ENCODE data around the gene PARD3. TPM values are rescaled to one million over a fixed set of nuclear protein-coding genes. Genes with fewer than 3 reads are reported as not detected.

PARD3 gene
- total RNA-seq, 4 donors from 2014 or later = 27.3 to 65.3 (median 55.6) TPM

DNA sequence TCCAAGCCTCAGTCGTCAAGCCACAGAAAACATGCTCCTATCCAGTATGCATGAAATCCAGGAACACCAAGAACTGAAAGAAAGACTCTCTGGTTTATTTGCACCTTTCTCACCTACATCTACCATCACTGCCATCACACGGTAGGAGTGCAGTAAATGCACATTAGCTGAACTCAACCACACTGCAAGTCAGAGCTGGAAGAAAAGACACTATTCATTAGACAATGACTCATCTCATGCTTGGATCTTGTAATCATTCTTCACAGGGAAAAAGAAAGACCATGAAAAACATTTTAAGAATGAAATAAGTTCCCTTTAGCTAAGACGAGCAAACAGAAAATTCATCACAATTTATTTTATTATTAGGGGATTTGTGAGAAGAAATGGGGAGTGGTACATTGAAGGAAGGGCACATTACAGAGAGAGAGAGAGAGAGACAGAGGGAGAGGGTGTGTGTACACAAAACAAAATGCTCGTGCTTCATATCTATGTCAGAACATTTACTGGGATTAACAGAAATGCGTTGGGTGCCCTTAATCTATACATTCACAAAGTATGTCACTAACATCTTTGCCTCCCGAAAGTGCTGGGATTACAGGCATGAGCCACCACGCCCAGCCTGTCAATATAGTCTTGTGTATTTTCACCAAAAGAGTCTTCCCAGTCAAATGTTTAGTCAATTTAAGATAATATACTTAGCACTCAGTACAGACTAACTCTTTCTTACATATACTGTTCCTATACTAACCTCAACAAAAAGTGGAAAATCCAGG lies 324.9 kb downstream of the PARD3 start:
- WGBS, 2 donors (ENCODE audit: low coverage in 1 of 2) = 66 to 71% methylated on average over 7 of the region's 7 CpGs
- Histone ChIP-seq H3K27ac (no peak overlapping the region), H3K27me3 (no peaks in the 10 kb centered on the region), H3K4me1 (peaks cover 0 to 4% (median 0%) of the 10 kb centered on the region in 4 donors), H3K9me3 (no peaks in the 10 kb centered on the region), H3K4me3 (no peak overlapping the region), H3K36me3 (no peaks in the 10 kb centered on the region)
- no peak for TF ChIP-seq POLR2AphosphoS5 (IDR thresholded peaks at IDR 0.05)
- TF ChIP-seq CTCF (IDR thresholded peaks at IDR 0.05) = no peak
- TF ChIP-seq EP300 (IDR thresholded peaks at IDR 0.05; ENCODE audit: low read depth) = no peak
- no peak for TF ChIP-seq POLR2A (IDR thresholded peaks at IDR 0.05)
- no peak for DNase-seq
- intact Hi-C loops (cut with DNase I; ENCODE audit: low total_unique reads) = no loop called here
- in situ Hi-C loops (cut with MboI; ENCODE audit: low pct_ligation_motif_present in 1 of 4, low pct_unique_long_range_greater_than_20kb in 1 of 4, low sequenced_read_pairs in 3 of 4) = no loop called here

DNA sequence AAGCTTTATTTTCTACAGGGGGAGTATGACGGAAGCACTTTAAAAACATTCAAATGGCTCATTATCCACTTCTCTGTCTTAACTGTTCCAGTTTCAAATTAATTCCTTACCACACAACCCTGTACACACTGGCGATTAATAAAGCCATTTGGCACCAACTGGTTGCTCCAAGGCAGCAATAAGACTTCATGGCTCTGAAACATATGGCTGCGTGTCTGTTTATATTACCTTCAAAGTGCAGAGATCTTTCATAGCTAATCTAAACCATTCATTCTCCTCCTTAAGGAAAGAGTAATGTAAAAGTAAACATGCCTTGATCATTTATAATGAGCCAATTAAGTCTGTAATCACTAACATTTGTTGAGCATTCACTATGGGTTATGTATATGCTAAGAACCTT lies 325.7 kb downstream of the PARD3 start:
- WGBS, 2 donors (ENCODE audit: low coverage in 1 of 2) = 89 to 100% methylated on average over 1 to 3 of the region's 3 CpGs
- Histone ChIP-seq H3K4me3 (no peak overlapping the region), H3K27ac (no peak overlapping the region), H3K36me3 (no peaks in the 10 kb centered on the region), H3K9me3 (no peaks in the 10 kb centered on the region), H3K27me3 (no peaks in the 10 kb centered on the region), H3K4me1 (peaks cover 0 to 4% (median 0%) of the 10 kb centered on the region in 4 donors)
- intact Hi-C loops (cut with DNase I; ENCODE audit: low total_unique reads) (no loop called here), in situ Hi-C loops (cut with MboI; ENCODE audit: low pct_ligation_motif_present in 1 of 4, low pct_unique_long_range_greater_than_20kb in 1 of 4, low sequenced_read_pairs in 3 of 4) (no loop called here)
- DNase-seq = no peak
- TF ChIP-seq EP300 (IDR thresholded peaks at IDR 0.05; ENCODE audit: low read depth) (no peak), POLR2A (IDR thresholded peaks at IDR 0.05) (no peak), POLR2AphosphoS5 (IDR thresholded peaks at IDR 0.05) (no peak), CTCF (IDR thresholded peaks at IDR 0.05) (no peak)

DNA sequence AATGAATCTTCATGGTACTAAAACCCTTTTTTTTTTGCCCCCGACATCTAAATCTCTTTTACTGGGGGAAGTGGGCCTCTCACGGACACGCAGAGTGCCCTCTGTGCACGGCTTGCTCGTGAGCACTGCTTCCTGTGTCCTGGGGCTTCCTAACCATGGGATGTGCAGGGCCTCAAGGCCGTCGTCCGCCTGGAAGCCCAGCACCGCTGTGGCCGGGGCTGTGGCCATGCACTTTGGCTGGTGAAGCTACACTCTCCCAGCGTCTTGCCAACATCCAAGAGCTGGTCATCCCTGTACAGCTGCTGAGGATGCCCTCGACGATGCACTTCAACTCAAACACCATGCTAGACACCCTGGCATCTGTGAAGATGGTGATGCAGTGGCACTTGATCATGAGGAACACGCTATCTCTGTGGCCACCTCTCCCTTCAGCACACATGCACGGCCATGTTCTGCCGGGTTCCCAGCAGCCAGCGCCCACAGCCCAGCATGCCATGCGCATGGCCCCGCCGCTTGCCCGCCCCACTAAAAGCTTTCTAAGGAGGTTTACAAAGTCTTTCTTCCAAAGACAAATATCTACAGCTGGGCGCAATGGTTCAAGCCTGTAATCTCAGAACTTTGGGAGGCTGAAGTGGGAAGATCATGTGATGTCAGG lies 326.5 kb downstream of the PARD3 start:
- intact Hi-C loops (cut with DNase I; ENCODE audit: low total_unique reads) (no loop called here), in situ Hi-C loops (cut with MboI; ENCODE audit: low pct_ligation_motif_present in 1 of 4, low pct_unique_long_range_greater_than_20kb in 1 of 4, low sequenced_read_pairs in 3 of 4) (no loop called here)
- H3K27ac ChIP-seq = no peak overlapping the region
- H3K4me3 ChIP-seq = no peak overlapping the region
- H3K36me3 ChIP-seq = no peaks in the 10 kb centered on the region
- TF ChIP-seq EP300 (IDR thresholded peaks at IDR 0.05; ENCODE audit: low read depth) (no peak), POLR2A (IDR thresholded peaks at IDR 0.05) (no peak), CTCF (IDR thresholded peaks at IDR 0.05) (no peak), POLR2AphosphoS5 (IDR thresholded peaks at IDR 0.05) (no peak)
- no peaks in the 10 kb centered on the region for H3K27me3 ChIP-seq
- H3K4me1 ChIP-seq = peaks cover 0 to 4% (median 0%) of the 10 kb centered on the region in 4 donors
- H3K9me3 ChIP-seq = no peaks in the 10 kb centered on the region
- no peak for DNase-seq
- 97 to 100% methylated on average over 1 to 22 of the region's 22 CpGs for WGBS, 2 donors (ENCODE audit: low coverage in 1 of 2)

GRCh38 chr10:34486008-34486407 lies 329.1 kb downstream of the PARD3 start:
- WGBS, 2 donors (ENCODE audit: low coverage in 1 of 2) = 94% methylated on average over 5 of the region's 5 CpGs; no CpG with 5 or more reads in 1 of the 2 donors
- Histone ChIP-seq H3K27ac (no peak overlapping the region), H3K36me3 (no peaks in the 10 kb centered on the region), H3K4me1 (peaks cover 0 to 4% (median under 1%) of the 10 kb centered on the region in 4 donors), H3K9me3 (no peaks in the 10 kb centered on the region), H3K4me3 (no peak overlapping the region), H3K27me3 (no peaks in the 10 kb centered on the region)
- in situ Hi-C loops (cut with MboI; ENCODE audit: low pct_ligation_motif_present in 1 of 4, low pct_unique_long_range_greater_than_20kb in 1 of 4, low sequenced_read_pairs in 3 of 4) (no loop called here), intact Hi-C loops (cut with DNase I; ENCODE audit: low total_unique reads) (no loop called here)
- no peak for DNase-seq
- no peak for TF ChIP-seq POLR2AphosphoS5 (IDR thresholded peaks at IDR 0.05)
- TF ChIP-seq POLR2A (IDR thresholded peaks at IDR 0.05) = no peak
- TF ChIP-seq CTCF (IDR thresholded peaks at IDR 0.05) = no peak
- TF ChIP-seq EP300 (IDR thresholded peaks at IDR 0.05; ENCODE audit: low read depth) = no peak
